HG03108 (cell line): ENCODE results near the gene IFT27.
"Not testable (repeated sequence)": the region's sequence is repeated elsewhere in the genome, so short reads cannot be mapped to it uniquely, and the experiment has no call there.

Experiments
- ATAC-seq: cut with Tn5 transposase; IDR thresholded peaks from one replicate; pipeline ENCODE4 v1.9.1; 2021; ENCODE audit warnings: moderate library complexity; ENCODE audit not compliant: unreplicated experiment

IFT27 gene

DNA sequence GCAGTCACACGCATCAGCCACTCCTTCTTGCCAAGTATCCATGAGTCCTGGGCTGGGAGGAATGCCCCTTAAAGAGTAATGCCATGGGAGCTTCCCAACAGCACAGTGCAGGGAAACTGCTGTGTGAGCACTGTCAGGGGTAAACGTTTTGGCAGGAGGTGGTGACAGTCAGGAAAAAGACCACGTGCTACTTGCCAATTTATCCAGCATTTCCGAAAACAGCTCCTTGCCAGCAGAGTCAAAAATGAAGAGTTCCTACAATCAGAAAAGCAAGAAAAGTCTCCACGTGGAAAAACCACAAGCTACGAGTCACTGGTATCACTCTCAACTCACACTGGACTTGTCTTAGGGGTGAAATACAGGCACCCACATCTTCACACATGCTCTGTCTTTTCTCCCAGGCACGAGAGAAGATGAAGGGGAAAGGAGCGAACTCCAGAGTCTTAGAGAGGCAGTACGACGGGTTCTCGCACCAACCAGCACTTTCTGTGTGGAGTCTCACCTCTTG, 9.9 kb downstream of the IFT27 start:
- ATAC-seq: no peak

DNA sequence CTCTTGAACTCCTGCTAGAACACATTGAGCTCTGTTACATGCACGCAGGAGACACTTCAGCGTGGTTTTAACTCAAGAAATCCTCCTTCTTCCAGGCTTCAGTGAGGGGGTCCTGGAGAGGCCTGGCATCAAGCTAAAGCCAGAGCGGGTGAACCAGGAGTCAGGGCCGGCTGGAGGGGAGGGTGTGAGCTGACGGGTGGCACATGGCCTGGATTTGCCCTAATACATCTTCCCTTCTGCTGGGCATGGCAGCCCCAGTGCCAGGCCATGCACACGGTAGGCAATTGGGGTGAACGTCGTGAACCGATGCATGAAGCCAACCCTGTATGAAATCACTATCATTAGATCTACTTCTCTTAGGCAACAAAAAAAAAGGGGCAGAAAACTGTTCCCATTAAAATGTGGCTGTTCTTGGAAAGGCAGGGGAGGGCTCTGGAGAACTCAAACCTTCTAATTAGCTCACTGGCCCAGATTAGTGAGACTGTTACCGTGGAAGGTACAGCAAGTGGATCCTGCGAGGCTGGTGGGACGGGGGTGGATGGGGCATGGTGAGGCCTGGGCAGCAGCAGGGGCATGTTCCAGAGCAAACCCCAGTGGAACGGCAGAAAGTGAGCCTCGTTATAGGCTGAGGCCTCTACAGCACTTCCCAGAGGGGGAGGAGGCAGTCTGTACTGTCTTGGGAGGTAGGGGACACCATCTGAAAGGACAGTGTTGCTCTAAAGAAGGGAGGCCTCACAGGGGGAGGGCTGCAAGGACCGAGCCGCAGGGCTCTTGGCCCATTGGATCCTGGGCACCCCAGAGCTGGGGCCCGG, 10.6 kb downstream of the IFT27 start:
- ATAC-seq: no peak

DNA sequence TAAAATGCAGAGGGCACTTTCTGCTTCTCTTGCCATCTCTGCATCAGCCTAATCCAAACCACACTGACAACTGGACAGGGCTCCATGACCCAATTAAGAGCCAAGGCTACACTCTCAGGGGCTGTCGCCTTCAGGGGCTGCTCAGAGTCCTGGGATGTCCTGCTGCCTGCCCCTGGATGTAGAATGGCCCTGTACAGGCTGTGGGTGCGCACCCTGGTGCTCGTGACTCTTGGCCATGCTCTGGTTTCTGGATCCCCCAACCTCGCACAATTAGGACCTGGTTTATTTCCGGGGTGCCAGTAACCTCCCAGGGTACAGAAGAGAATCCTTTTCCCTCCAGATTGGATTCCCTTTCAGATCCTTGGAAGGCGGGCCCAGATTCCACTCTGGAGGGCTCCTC, 11.3 kb downstream of the IFT27 start:
- ATAC-seq: no peak

DNA sequence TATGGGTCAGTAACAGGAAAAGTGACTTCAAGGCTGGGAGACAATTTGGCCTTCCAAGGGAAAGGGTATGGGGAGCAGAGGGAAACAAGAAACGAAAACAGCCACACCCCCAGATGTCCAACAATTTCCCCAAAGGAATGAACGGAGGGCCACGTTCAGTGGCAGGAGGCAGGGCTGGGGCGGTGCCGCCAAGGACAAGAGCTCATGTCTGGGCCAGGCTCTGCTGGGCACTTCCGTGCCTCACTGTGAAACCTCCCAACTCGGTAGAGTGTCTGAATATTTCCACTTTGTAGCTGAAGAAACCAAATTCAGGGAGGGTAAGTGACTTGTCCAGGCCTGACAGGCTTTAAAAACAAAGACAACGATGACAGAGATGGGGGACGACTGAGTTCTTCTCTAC, 11.9 kb downstream of the IFT27 start:
- ATAC-seq: no peak

DNA sequence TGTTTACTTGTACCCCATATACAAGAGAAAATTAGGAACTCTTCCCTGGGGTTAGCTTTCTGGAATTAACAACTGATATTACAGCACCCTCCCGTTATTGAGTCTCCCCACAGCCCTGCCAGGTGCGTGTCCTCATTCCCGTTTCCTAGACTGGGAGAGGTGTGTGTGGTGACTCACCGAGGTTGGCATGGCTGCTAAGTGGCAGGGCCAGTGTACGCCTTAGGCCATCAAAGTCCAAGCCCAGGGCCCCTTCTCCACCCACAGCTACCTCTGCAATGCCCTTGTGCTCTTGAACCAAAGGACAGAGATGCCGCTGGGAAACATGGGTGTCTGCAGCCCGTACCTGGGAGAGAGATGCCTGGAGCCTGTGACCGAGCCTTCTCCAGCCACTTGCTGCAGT, 12.3 kb downstream of the IFT27 start:
- ATAC-seq: no peak

DNA sequence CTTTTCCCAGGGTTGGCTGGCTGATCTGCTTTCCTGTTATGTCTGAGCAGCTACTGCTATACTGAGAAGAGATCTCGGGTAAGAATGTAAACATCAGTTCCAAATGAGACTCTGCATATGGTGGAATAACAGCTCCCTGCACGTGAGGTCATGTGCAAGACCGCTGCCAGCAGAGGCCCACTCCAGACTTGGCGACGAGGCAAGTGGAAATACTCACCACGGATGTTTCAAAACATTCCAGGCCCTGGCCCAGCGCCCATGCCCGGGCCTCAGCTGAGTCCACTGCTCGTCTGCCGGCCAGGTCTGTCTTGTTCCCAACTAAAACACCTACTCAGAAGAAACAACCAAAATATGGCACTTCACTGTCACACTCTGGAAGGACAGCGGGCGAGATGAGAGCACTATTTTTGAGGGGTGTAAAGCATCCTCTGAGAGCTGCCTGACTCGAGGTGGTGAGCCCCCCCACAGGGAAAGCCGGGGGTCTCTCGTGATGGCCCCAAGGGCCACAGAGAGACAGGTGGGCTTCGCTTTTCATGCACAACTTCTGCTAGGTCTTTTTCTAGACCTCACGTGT, 13.1 kb downstream of the IFT27 start:
- ATAC-seq: no peak

DNA sequence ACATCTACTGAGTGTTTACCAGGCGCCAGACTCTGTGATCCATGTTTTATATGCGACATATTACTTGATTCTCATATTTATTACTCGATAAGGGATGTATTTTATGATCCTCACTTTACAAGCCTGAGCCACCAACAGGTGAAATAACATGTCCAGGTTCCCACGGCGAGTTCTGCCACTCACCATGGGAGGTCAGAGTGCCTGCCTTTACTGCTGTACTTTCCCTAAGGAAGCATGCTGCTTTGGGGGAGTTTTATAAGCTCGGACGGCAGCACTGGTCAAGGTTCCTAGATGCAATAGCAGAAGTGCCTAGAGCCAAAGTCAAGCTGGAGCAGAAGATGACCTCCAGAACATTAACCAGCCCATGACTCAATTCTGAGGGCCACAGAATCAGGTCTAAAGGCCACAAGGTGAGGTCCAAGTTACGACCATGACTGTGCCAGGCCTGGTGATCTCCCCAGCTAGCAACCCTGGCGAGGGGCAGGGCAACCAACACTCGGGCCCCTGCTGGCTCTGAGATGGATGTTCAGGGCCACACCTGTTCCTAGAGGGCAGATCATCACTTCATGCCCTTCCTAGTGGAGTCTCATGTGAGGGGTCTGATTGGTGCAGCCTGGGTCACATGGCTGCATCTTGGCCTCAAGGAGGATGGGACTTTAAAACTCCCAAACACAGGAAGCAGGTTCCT, 14.2 kb downstream of the IFT27 start:
- ATAC-seq: no peak

DNA sequence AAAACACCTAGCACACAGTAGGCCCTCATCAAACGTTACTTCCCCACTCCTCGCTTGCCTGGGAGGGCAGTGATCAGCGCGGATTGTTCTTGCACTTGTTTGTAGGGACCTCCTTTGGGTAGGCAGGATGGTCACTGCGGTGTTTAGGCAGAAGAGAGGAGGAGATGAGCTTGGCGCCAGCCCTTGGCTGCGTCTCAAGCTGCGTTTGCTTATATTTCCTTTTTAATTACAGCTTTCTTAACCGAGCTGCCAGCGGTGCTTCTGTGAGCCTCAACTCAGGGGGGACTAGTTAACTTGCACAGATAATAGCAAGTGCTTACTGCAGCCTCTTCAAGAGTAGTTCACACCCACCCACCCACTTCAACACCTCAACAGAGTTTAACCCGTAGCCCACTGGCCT, 15.1 kb downstream of the IFT27 start:
- no peak for ATAC-seq

DNA sequence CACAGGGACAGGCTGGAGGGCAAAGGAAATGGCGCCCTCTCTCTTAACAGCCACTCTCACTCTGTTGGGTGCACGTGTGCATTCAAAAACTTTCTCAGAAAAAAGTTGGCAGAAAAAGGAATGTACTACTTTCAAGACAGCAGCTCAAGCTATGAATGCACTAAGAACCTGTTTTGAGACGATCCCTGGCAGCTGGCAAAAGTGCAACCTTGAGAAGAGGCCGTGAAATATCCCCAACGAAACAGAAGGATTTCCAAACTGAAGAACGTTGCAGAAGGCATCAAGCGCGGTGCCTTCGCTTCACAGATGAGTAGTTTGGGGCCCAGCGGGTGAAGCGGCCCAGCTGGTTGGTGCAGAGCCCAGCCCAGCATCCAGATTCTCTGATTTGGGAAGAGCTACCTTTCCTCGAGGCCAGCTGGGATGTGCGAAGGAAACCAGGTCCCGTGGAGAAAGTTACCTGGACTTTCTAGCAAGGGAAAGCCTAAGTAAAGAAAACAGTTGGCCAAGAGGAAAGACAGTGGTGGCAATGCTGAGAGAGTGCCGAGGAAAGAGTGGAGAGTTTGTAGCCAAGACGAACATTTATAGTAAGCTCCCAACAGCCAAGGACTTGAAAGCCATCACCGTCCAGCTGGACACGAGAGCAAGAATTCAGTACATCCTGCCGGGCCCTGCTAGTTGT, 16.3 kb downstream of the IFT27 start:
- ATAC-seq: no peak

DNA sequence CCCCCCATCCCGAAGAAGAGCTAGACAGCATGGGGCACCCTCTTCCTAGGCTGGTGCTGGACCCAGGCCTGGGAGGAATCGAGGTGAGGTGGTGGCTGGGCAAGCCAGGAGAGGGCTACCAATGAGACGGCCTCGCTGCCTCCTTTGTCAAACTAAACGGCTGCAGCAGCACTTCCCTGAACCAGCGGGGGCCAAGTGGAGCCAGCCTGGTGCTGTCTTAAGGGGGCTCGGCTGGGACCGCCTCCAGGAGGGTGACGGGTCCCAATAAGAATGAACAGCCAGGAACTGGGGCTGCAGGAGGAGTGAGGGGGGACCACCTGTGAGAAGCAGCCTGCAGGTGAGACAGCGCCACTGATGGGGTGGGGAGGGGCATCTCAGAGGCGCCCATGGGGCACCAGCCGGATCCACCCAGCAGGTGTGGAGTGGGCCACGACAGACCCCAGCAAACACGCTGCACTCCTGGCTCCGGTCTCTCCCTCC, 17.1 kb downstream of the IFT27 start:
- ATAC-seq: no peak

DNA sequence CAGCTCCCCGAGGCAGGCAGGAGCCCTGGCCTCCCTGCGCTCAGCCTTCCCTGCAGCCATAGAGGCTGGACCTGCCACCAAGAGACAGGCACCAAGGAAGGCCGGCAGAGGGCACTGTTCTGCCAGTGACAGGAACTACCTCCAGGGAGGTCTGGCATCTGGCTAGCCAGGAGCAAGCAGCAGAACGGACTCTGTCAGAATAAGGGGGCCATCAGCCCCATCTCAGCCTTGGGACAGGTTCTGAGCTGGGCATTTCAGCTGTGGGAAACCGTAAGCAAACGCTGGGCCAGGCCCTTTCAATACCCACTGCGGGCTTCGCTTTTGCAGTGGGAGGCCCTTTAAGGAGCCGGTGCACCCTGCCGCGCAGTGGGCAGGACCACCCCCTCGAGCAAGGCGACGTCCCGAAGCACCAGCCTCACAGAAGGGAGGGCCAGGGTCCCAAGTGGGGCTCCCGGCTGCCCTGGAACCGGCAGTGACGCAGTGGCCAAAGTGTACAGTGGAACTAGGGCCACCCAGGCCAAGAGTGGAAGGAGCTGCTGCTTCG, 18.2 kb downstream of the IFT27 start:
- ATAC-seq: no peak

DNA sequence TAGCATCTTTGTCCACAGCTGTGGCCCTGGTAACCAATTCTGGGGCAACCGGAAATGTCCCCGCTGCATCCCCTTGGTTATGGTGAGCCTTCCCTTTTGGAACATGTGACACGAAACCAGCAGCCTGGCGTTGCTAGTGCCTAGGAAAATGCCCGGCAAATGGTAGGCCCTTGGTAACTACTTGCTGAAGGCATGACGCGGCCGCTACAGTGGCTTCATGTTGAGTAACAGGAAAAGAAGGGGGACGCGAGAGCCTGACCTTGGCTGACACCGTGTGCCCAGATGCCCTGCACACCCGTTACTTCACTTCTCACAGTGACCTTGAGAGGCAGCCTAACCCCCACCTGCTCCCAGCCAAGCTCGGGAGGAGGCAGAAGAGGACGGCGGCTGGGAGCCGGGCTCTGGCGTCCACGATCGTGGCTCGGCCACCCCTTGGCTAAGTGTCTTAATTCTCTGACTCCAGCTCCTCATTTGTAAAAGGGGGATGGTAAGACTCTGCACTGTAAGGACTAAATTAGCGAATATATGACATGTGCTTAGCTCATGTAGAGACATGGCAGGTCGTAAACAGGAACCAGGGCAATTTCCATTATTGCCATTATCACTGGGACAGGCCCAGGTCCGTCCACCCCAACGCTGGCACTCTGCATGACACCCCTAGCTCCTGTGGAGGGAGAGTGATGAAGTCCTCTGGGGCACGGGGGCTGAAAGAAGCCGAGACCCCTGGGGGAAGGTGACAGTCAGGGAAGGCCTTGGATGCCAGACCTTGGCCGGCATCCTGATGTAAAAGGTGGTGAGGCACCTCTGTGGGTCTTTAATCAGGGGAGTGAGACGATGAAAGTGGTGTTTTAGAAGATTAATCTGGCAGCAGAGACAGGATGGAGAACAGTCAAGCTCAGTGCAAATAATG, 18.9 kb downstream of the IFT27 start:
- ATAC-seq: no peak

DNA sequence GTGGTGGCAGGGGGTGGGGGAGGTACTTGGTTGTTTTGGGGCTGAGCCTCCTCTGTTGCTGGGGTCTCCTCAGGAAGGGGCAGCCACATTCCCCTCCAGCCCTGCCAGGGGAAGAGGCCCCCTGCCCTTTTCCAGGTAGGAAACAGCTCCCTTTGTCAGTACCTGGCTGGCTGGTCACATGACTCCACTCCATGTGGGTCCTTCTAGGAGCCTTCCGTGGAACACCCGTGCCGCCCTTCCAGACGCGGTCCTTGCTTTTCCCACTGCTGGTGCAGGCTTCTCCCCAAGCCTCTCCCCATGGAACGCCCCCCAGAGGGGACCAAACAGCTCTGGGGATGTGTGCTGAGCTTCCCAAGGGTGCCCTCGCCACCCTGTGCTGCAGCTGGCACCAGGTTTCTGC, 19.9 kb downstream of the IFT27 start:
- ATAC-seq: no peak

DNA sequence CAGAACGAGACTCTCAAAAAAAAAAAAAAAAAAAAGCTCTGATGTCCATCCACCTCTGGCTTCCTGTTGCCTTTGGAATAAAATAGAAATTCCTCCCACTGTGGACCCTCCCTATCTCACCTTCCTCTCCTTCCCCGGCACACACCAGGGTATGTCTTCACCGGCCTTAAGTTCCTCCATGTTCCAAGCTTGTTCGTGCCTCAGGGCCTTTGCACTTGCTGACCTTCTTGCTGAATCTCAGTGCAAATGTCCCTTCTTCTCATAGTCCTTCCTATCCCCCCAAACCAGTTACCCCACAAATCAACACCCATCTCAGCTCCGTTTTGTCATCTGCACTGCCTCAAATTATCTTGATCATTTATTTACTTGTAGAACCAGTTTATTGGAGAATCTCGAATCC, 20.6 kb downstream of the IFT27 start:
- ATAC-seq: no peak

DNA sequence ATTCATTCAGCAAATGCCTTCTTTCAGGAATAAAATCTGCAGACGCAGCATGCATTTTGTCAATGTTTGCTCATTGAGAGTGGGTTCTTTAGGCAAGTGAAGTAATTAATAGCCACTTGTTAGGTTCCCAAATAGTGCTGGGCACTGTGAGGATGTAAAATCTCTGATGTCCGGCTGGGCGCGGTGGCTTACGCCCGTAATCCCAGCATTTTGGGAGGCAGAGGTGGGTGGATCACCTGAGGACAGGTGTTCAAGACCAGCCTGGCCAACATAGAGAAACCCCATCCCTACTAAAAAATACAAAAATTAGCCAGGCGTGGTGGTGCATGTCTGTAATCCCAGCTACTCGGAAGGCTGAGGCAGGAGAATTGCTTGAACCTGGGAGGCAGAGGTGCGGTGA, 21.0 kb downstream of the IFT27 start:
- ATAC-seq: not testable (repeated sequence)

DNA sequence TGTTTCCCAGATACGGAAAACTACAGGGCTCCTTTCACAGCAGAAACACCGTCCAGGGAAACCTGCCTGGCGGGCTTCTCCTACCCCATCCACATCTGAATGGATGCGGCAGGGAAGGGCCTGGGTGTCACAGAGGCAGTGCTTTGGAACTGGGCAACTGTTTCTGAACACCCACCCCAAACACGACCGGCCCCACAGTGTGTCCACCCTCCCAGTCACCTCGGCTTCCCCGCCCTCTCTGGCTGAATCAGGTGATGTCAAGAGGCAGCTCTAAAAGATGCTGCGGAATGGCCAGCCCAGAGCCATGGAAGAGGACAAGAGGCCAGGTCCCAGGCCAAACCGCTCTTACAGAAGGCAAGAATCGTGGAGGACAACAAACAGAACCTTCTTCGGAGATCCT, 22.0 kb downstream of the IFT27 start:
- ATAC-seq: no peak

DNA sequence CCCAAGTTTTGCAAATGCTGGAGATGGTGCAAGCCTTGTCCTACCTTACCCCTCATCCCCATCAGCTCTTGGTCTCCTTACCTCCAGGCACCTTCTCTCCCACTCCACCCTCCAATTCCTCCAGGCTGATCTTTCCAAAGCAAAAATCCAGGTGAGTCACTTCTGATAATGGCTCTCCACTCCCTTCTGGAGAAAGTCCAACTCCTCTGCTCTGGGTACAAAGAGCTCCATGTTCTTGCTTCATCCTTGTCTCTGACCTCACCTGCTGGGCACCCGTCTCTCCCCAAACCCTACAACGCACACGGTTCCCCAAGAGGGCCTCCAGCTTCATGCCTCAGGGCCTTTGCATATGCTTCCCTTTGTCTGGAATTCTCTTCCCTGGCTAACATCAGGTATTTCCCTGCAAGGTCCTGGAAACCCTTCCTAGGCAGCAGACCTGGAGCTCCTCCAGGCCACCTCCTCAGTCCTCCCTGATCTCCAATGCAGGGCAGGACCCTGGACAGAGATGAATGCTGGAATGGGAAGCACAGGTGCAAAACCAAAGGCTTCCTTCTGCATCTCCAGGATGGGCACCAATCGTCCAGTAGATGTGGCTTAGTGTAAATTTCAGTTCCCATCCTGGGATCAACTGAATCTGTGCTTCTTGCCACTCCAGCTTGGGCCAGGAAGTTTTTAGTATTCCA, 22.7 kb downstream of the IFT27 start:
- ATAC-seq: no peak

DNA sequence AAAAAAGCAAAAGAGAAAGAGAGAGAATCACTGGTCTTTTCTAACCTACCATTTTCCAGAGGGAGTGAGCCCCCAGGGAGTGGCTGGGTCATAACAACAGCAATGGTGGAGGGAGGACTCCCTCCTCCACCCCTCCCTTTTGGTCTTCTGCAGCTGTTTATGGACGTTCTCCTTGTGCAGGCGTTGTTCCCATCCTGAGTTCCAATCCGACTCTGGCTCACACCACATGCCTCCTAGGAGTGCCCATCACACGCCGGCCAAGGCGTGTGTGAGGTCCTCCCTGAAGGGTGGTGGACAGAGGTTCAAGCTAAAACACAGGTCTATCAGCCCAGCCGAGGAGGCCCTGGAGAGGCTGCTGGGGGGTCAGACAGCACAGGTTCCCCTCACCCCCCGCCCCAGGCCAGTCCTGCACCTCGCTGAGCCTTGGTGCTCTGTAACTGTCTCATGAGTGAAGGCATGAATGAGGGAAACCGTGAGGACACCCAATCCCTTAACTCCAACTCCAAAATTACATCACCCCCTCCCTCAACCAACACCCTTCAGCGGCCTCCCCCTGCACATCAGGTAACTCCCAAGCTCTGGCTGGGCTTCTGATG, 29.4 kb downstream of the IFT27 start:
- no peak for ATAC-seq
